Mammary epithelial cell (primary cell): ENCODE results near the gene CNRIP1.

Source experiments
- CTCF ChIP-seq, 2 donors: IDR thresholded peaks in 1 of 2; conservative IDR thresholded peaks in 1 of 2; 2 replicates each; pipeline ENCODE4 v1.5.1; 2011 to 2012; ENCODE audit warnings: inconsistent platforms in 2 of 2, low read length in 2 of 2, mild to moderate bottlenecking in 2 of 2, control low read depth in 1 of 2, low read depth in 1 of 2; ENCODE audit not compliant: insufficient read depth in 1 of 2; ENCODE audit errors: extremely low read depth in 1 of 2
- EZH2 ChIP-seq: IDR thresholded peaks from 2 replicates; pipeline ENCODE4 v1.6.1; 2012; ENCODE audit warnings: low read length, inconsistent platforms, borderline replicate concordance

- TF ChIP-seq CTCF (conservative IDR thresholded peaks at IDR 0.05 in 1 of 2, IDR thresholded peaks at IDR 0.05 in 1 of 2; ENCODE audit: extremely low read depth in 1 of 2, insufficient read depth in 1 of 2, low read depth in 1 of 2, low read length in 2 of 2) = no peak
- TF ChIP-seq EZH2 = no peak
Measured at GRCh38 chr2:68284896-68285295, 34.9 kb downstream of the CNRIP1 start.
